Activated T-helper 17 cell treated with anti-CD3 and anti-CD28 coated beads, Interleukin-2, amount 50 U/mL, for 72 hours (primary cell): ENCODE measurements around the gene WBP1L. TPM values are rescaled to one million over a fixed set of nuclear protein-coding genes. Genes with fewer than 3 reads are reported as not detected.

ENCODE experiments used
- ATAC-seq: fragments of 150-1000 bp; cut with Tn5 transposase; replicated peaks from 2 replicates; pipeline ENCODE4 v1.10.0; 2021; ENCODE audit warnings: mild to moderate bottlenecking, moderate library complexity
- H3K27ac Mint-ChIP-seq: one replicate; pipeline ENCODE4 v1.8.0; 2022; ENCODE audit warnings: mixed read lengths
- H3K27me3 Mint-ChIP-seq: one replicate; pipeline ENCODE4 v1.8.0; 2022; ENCODE audit warnings: mixed read lengths
- H3K36me3 Mint-ChIP-seq: one replicate; pipeline ENCODE4 v1.8.0; 2022; ENCODE audit warnings: low read depth, mild to moderate bottlenecking, mixed read lengths
- H3K4me1 Mint-ChIP-seq: one replicate; pipeline ENCODE4 v1.8.0; 2022; ENCODE audit warnings: mixed read lengths
- H3K4me3 Mint-ChIP-seq: one replicate; pipeline ENCODE4 v1.8.0; 2022; ENCODE audit warnings: mild to moderate bottlenecking, mixed read lengths
- H3K9me3 Mint-ChIP-seq: one replicate; pipeline ENCODE4 v1.8.0; 2022; ENCODE audit warnings: mixed read lengths
- total RNA-seq, 2 donors: library from RNA; stranded (reverse); gene quantifications; one replicate each; pipeline ENCODE4 v1.2.3, GENCODE V29; 2022

Gene WBP1L
- total RNA-seq, 2 donors from 2014 or later = 18.4 to 24.8 TPM

- Mint-ChIP-seq H3K4me1 (peaks cover 6% of the 10 kb centered on the region), H3K36me3 (peaks cover 53% of the 10 kb centered on the region), H3K27ac (no peak overlapping the region), H3K9me3 (no peaks in the 10 kb centered on the region), H3K4me3 (no peak overlapping the region), H3K27me3 (peaks cover 8% of the 10 kb centered on the region)
- ATAC-seq = no peak
These were observed 121.9 kb downstream of the WBP1L start for GRCh38 chr10:102865620-102866019.

Other genes with a start within 250 kb of the WBP1L start
- 10 to 100 TPM; 43.0 to 74.4 TPM for gene ACTR1A, start 241.2 kb upstream of the WBP1L start, total RNA-seq
- 10 to 100 TPM; 11.1 to 16.2 TPM for gene SUFU, start 240.0 kb upstream of the WBP1L start, total RNA-seq
- 10 to 100 TPM; 60.0 to 73.9 TPM for gene TRIM8, start 99.5 kb upstream of the WBP1L start, total RNA-seq
- 10 to 100 TPM; 14.3 to 14.7 TPM for gene ARL3, start 29.6 kb upstream of the WBP1L start, total RNA-seq
- 10 to 100 TPM; 18.0 to 28.0 TPM for gene SFXN2, start 29.3 kb upstream of the WBP1L start, total RNA-seq
- gene CYP17A1, start 93.5 kb downstream of the WBP1L start, total RNA-seq = not detected
- 10 to 100 TPM; 10.2 to 11.5 TPM for gene BORCS7, start 110.3 kb downstream of the WBP1L start, total RNA-seq
- 1 to 10 TPM in 1 of 2 donors, not detected in 1; 1.6 TPM for gene AS3MT, start 125.5 kb downstream of the WBP1L start, total RNA-seq
- 1 to 10 TPM; 6.6 to 7.4 TPM for gene CNNM2, start 174.3 kb downstream of the WBP1L start, total RNA-seq